GM12801 (cell line): ENCODE data around the gene MAPK7.

Experiments
- TF ChIP-seq, protein P1 (sequence below): IDR thresholded peaks from one replicate; pipeline ENCODE4 v1.5.1; 2011; ENCODE audit warnings: control low read depth; ENCODE audit not compliant: insufficient read length; ENCODE audit errors: extremely low read depth

MAPK7 gene

DNA sequence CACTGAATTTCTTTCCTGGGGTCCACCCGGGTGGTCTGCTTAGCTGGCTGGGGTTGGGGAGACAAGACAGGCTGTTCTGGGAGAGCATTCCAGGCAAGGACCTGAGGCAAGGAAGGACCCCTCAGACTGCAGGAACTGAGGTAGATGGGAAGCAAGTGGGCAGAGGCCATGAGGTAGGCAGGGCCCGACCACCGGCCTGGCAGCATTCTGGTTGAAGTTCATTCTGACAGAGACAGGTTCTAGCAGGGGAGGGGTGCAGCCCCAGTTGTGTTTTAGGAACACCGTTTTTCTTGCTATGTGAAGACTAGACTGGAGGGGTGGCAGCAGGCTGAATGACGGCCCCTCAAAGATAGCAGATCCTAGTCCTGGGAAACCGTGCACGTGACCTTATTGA lies 33.2 kb upstream of the MAPK7 start:
- TF ChIP-seq, protein P1, sequence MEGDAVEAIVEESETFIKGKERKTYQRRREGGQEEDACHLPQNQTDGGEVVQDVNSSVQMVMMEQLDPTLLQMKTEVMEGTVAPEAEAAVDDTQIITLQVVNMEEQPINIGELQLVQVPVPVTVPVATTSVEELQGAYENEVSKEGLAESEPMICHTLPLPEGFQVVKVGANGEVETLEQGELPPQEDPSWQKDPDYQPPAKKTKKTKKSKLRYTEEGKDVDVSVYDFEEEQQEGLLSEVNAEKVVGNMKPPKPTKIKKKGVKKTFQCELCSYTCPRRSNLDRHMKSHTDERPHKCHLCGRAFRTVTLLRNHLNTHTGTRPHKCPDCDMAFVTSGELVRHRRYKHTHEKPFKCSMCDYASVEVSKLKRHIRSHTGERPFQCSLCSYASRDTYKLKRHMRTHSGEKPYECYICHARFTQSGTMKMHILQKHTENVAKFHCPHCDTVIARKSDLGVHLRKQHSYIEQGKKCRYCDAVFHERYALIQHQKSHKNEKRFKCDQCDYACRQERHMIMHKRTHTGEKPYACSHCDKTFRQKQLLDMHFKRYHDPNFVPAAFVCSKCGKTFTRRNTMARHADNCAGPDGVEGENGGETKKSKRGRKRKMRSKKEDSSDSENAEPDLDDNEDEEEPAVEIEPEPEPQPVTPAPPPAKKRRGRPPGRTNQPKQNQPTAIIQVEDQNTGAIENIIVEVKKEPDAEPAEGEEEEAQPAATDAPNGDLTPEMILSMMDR, result no peak

GRCh38 chr17:19345486-19346350 lies 32.6 kb upstream of the MAPK7 start:
- TF ChIP-seq, protein P1, result no peak

GRCh38 chr17:19346351-19347255 lies 31.7 kb upstream of the MAPK7 start:
- TF ChIP-seq, protein P1, result no peak

GRCh38 chr17:19347323-19348080 lies 30.8 kb upstream of the MAPK7 start:
- TF ChIP-seq, protein P1, result no peak

- TF ChIP-seq, protein P1, result no peak
Measured at GRCh38 chr17:19348081-19348650, 30.1 kb upstream of the MAPK7 start.

DNA sequence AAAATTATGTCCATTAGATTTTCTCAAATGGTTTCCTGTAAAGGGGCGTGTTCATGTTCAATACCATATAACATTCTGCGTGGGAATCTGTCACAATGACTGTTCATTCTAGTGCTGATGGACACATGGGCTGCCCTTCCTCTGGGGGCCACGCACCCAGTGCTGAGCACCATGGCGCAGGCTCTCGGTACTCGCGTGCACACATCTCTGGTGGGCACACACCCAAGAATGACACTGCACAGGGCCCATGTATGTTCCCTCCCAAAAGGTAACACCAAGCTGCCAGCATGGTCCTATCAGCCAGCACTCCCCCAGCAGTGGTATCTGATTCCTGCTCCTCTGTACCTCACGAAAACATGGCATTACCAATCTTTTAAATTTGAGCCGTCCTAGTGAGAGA lies 29.5 kb upstream of the MAPK7 start:
- TF ChIP-seq, protein P1, result no peak
